GM18526 (cell line): ENCODE measurements around the gene ACTG1.

Experiments used
- POLR2A ChIP-seq: IDR thresholded peaks from 3 replicates; pipeline ENCODE4 v1.6.1; 2011; ENCODE audit not compliant: insufficient read length; ENCODE audit errors: extremely low read depth

The ACTG1 gene

DNA sequence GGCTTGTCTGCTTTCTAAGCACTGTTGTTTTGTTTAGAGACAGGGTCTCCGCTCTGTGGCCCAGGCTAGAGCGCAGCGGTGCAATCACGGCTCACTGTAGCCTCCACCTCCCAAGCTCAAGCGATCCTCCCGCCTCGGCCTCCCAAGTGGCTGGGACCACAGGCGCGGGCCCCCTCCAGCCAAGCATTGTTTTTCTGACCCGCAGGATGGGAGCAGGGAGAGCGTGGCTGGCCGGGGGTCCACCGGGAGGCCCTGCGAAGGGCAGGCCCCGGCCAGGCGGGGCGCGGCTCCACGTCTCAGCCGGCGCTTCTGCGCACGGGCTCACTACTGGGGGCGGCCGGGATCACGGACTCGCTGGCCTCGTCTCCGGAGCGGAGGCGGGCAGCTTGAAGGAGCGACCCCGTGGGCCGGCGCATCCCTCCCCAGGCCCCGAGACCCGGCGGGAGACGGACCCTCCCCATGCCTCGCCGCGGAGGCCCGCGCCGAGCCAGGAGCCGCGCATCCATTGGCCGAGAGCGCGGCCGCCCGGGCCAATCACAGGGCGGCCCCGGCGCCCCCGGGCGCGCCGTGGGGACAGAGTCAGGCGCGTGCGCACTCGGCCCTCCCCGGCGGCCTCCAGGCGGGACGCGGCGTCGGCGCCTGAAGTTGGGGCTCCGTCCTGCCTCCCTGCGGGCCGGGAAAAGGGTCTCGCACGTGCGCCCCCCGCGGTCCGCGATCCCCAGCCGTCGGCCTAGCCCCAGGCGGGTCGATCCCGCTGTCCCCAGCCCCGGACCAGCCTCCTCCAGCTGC, 24.9 kb downstream of the ACTG1 start:
- TF ChIP-seq POLR2A: peak; percentile 84

DNA sequence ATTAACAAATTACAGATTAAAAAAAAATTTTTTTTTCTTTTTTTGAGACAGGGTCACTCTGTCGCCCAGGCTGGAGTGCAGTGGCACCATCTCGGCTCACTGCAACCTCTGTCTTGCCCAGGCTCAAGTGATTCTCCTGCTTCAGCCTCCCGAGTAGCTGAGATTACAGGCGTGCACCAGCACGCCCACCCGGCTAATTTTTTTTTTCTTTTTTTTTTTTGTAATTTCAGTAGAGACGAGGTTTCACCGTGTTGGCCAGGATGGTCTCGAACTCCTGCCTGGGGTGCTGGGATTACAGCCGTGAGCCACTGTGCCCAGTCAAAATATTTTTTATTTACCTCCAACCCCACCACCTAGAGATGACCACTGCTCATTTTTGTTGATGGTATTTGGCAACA, 25.5 kb downstream of the ACTG1 start:
- no peak for TF ChIP-seq POLR2A

DNA sequence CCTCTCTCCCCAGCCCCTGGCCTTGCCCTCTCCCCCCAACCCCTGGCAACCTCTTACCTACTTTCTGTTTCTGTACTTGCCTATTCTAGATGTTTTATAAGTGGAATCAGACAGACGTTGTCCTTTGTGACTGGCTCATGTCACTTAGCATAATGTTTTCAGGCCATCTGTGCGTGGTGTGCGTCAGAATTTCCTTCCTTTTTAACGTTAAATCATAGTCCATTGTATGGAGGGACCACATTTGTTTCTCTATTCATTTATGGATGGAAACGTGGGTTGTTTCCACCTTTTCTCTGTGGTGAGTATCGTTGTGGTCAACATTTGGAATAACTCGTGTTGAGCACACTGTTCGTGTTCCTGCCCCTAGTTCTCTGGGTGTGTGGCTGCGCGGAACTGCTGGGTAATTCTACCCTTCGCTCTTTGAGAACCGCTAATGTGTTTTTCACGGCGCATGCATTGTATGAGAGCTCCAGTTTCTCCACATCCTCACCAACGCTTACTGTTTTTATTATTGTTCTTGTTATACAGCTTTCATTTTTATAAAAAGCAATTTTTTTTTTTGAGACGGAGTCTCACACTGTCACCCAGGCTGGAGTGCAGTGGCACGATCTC, 26.3 kb downstream of the ACTG1 start:
- TF ChIP-seq POLR2A: no peak

DNA sequence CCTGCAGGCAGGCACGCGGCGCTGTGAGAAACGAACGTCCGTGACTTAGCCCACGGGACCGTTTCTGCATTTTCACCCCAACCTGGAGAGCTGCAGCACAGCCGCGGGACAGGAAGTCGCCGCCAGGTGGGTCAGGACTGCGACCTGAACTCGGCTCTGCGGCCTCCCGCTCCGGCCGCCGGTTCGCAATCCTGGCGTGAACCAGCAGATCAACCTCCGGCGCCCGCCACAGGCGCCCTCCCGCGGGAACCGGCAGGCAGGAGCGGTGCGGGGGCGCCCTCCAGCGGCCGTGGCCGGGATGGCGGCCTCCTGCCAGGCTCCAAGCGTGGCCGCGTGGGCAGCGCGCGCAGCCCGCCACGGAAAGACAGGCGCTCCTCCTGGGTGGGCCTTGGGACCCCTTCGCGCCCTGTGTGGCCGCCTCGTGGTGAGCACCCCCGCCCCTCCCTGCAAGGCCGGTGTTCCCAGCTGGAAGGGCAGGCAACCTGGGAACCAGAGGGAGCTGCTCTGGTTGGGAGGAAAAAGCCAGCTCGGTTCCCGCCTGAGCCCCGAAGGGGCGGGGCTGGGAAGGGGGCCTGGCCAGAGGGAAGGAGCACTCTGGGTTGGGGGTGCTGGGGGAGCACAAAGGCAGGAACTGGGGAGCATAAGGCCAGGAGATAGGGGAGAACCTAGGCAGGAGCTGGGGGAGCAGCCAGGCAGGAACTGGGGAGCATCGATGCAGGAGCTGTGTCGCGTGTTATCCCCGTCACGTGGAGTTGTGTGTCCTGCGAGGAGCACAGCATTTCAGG, 28.2 kb downstream of the ACTG1 start:
- TF ChIP-seq POLR2A: no peak

DNA sequence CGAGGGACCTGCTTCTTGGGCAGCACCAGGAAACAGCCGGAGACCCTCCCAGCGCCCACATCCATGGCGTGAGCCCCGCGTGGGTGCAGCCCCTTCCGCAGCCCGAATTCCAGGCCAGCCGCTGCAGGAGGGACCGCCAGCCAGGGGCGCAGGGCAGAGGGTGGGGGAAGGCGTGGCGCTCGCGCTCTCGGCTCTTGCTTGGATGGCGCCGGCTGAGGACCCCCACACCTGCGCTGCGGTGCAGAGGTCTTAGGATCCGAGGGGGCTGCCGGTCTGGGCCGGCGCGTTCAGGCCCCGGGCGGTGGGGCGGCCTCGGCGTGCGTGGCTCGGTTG, 28.8 kb downstream of the ACTG1 start:
- TF ChIP-seq POLR2A: no peak

DNA sequence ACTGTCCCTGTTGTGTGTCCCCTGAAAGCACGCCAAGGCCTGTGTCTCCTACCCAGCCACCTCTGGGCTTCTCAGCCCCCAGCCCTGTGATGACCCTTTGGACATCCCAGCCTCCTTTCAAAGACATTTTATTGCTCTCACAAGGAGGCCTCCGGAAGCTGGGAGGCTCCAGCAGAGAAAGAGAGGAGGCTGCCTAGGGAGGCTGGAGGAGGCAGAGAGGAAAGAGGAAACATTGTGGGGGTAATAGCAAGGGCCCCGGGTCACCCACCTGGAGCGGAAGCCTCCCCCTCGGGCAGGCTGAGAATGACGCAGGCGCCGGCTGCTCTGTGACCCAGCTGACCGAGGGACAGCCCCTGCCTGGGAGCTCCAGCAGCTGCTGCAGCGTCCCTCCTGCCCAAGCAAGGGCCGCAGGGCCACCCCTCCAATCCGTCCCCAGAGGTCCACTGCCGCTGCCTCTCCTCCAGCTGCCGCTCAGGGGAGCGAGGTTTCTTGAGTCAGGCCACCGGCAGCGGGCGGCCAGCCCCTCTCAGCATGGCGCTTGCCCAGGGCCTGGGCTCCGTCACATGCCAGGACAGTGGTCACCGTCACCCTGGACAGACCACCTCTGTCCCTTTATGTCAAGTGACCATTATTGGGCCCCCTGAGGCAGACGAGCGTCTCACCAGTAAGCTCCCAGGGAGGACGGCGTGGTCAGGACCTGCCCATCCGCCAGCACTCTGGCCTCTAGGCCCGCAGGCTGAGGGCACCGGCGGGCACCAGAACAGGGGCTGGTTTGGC, 29.3 kb downstream of the ACTG1 start:
- TF ChIP-seq POLR2A: no peak

DNA sequence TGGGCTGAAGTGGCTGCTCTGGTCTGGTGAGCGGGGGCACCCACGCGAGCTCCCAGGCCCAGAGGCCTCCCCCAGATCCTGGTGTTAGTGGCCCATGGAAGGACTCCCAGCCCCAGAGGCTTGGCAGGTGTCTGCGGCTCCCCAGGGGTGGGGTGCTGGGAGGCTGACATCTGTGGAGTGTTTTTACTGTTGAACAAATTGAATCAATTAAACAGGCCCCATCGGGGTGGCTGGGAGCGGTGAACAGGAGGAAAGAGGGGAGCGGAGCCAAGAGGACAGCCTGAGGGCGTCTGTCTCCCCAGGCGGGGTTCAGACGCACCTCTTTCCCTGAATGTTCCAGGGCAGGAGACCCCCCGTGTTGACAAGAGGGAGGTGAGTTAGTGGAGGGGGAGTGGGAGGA, 29.9 kb downstream of the ACTG1 start:
- no peak for TF ChIP-seq POLR2A

DNA sequence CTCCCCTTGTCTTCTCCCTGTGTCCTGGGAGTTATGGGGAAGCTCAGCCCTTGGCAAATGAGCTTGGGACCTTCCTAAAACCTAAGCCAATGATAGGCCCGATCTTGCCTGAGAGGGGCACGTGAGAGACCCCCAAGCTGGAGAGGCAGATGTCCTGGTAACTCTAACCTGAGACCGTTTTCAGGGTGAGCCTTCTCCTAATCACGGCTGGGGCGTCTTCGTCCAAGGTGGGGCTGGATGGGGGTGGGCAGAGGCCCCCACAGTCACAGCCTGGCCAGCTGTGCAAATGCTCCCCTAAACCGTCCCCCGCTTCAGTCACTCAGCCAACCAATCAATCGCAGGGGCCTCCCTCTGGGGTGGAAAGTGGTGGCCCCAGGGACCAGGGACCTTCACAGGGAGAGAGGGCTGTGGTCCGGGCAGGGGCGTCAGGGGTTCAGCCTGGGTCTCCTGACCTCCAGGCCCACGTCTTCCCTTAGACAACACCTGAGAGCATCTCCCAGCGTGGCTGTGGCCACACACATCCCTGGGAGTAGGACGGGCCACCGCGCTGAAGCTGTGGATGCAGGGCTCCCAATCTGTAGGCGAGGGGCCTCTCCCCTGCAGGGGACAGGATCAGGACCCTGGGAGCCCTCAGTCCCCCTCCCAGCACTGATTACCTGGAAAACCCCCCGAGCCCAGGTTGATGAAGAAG, 30.6 kb downstream of the ACTG1 start:
- no peak for TF ChIP-seq POLR2A

DNA sequence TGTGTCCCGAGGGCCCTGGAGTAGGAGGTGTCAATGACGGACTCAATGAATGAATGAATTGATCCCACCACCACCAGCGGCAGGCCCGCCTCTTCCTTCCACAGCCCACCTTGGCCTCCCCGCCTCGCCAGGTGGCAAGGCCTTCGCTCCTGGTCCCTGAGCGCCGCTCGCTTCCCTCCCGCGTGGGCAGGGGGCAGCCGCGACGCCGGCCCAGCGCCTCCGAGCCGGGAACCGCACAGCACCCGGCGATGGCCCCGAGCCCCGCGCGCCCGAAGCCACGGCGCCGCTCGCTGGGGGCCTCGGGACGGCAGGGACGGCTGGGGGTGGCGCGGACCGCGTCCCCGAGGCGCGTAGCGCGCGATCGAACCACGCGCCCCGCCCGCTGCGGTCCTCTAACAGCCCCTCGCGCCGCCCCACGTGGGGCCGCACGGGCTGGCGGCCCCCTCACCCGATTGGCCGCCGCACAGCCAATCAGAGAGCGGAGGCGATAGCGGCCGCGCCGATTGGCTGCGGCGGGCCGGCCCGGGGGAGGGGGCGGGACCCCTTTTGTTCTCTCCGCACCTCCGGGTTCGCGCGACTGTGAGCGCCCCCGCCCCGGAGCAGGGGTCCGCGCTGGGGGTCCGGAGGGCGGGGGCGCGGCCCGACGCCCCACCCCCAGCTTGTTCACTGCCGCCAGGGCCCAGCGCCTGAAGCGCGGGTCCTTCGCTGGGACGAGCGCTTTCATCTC, 31.4 kb downstream of the ACTG1 start:
- no peak for TF ChIP-seq POLR2A

DNA sequence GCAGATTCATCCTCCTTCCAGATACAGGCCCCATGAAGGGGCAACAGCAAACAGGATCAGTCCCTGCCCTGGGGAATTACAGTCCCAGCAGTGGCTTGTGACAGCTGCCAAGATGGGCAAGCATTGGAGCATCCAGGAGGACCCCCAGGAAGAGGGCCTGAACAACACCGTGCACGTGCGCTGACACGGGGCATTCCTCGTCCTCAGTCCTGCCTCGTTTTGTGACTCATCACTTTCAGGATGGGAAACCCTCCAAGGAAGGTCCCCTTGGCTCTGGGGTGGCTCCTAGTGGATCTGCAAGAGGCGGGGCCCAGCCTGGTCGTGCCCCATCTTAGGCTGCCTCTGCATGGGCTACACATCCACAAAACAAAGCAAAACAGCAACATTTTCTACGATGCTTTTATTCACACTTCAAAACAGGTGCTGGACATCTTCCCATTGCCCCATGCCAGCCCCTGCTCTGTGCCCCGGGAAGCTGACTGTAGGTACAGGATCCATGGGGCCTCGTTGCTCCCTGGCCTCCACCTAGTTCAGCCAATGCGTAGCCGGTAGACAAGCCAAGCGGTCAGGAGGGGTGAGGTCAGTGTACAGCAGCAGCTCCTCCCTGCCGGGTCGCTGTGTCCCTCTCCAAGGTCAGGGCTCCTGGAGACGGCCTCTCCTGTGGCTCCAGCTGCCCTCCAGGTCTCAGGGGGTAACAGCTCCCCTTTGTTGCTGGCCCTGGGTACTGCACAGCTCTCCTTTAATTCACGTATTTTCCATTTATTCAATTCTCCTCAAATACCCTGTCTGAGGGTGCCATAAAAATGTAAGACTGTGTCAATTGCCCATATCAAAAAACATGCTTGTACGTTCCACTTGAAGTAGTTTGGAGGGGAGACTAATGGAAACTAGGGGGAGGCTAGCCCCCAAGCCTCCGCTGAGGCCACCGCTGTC, 32.2 kb downstream of the ACTG1 start:
- no peak for TF ChIP-seq POLR2A

DNA sequence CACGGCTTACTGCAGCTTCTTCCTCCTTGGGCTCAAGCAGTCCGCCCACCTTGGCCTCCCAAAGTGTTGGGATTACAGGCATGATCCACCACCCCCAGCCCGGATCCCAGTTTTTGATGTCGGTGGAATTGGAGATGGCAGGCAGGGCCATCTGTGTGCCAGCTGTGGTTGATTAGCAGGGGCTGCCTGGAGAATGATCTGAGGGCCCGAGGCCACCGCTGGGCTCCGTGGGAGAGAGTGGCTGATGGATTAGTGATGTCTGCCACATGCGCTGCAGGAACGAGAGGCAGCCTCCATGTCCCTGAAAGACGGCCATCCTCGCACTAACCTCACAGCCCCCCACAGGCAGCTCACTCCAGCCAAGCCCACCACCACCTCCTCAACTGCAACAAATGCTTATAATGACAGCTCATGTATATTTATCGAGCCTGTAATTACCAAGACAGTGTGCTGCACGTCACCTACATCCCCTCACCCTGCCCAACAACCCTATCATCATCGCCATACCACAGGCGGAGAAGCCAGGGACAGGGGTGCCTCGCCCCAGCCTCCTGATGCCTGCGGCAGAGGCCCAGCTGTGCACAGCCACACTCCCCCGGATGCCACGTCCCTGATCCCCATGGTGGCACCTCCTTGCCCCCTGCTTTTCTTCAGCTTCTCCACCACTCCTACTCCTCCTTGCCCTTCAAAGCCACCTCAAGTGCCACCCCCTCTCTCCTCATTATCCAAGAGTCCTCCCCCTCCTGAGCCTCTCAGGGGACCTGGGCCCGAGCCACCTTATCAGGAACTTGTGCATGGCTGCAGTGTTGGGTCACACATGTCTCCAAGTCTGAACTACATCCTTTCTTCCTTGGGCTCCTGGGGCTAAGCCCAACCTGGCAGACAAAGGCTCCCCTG, 33.2 kb downstream of the ACTG1 start:
- TF ChIP-seq POLR2A: no peak

DNA sequence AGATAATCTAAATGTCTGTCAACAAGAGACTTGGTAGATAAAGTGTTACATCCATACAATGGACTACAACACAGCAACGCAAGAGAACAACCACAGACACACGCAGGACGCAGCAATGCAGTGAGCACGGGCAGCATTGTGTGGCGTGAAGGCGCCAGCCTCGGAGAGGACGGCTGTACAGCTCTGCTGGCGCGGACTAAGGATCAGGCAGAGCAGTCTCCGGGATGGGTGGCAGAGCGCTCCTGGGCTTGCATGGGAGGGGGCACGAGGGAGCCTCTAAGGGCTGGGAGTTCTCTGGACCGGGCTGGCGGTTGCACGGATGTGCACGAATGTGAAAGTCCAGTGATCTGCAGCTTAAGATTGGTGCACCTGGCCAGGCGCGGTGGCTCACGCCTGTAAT, 34.5 kb downstream of the ACTG1 start:
- no peak for TF ChIP-seq POLR2A

DNA sequence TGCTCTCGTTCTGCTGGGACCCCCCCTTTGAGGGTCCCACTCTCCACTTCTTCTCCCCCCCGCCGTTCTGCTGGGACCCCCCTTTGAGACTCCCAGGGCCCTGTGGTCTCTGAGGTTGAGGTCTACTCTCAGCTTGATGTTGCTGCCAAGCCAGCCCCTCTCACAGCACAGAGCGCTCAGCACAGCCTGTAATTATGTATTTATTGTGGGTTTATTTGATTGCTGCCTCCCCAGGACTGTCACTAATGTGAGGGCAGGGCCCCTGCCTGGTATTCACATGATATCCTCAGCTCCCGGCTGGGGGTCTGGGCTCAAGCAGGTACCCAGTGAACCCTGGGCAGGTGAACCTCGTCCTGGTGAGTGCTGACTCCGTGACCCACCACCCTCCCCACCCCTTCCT, 35.4 kb downstream of the ACTG1 start:
- TF ChIP-seq POLR2A: no peak

DNA sequence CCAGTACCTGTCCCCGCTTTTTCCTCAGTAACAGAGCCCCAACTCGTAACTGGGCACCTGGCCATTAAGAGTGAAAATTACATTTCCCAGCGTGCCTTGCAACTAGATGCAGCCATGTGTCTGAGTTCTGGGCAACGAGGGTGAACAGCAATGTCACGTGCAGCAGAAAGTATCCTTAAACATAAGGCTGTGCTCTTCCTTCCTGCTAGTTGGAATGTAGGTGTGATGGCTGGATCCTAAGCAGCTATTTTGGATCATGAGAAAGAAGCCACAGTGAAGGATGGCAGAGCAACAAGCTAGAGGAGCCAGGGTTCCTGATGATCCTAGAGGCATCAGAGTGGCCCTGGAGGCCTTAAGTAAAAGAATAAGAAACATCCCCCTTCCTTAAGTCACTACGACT, 36.0 kb downstream of the ACTG1 start:
- no peak for TF ChIP-seq POLR2A
